HFFc6 (cell line): ENCODE data around the gene MFSD6L. TPM values are rescaled to one million over a fixed set of nuclear protein-coding genes. Genes with fewer than 3 reads are reported as not detected.

Experiments
- DNase-seq: peaks from one replicate; pipeline ENCODE4 v3.0.0-alpha.2; 2018
- H3K27ac Mint-ChIP-seq: 2 replicates; pipeline ENCODE4 v1.8.0; 2020; ENCODE audit warnings: mild to moderate bottlenecking, mixed read lengths
- H3K27me3 Mint-ChIP-seq: 2 replicates; pipeline ENCODE4 v1.8.0; 2021; ENCODE audit warnings: mild to moderate bottlenecking, moderate library complexity, mixed read lengths; ENCODE audit not compliant: insufficient read depth
- H3K36me3 Mint-ChIP-seq: 2 replicates; pipeline ENCODE4 v1.8.0; 2021; ENCODE audit warnings: low read depth, mixed read lengths
- H3K4me1 Mint-ChIP-seq: 2 replicates; pipeline ENCODE4 v1.8.0; 2020; ENCODE audit warnings: low read depth, mixed read lengths
- H3K4me3 Mint-ChIP-seq: 2 replicates; pipeline ENCODE4 v1.8.0; 2020; ENCODE audit warnings: mild to moderate bottlenecking, moderate library complexity, mixed read lengths
- H3K9me3 Mint-ChIP-seq: 2 replicates; pipeline ENCODE4 v1.8.0; 2020; ENCODE audit warnings: mild to moderate bottlenecking, mixed read lengths
- total RNA-seq, 6 experiments: library from RNA; stranded (reverse); fragmentation: NEBNext Ultra II Directional; extraction: Animal tissue kit (Norgen Biotek cat#: 25700); gene quantifications; 2 replicates in 1 of 6; 3 replicates in 5 of 6; pipeline ENCODE4 v1.2.3, GENCODE V29; 2021
- TF ChIP-seq, protein P1 (sequence below): fragments of 200-600 bp; sonication (generic); IDR thresholded peaks from 2 replicates; pipeline ENCODE4 v1.5.0; 2021; ENCODE audit warnings: antibody characterized with exemption, mild to moderate bottlenecking

MFSD6L gene
- total RNA-seq, 6 experiments from 2014 or later: not detected

GRCh38 chr17:8776248-8776647, 22.9 kb downstream of the MFSD6L start:
- TF ChIP-seq, protein P1, sequence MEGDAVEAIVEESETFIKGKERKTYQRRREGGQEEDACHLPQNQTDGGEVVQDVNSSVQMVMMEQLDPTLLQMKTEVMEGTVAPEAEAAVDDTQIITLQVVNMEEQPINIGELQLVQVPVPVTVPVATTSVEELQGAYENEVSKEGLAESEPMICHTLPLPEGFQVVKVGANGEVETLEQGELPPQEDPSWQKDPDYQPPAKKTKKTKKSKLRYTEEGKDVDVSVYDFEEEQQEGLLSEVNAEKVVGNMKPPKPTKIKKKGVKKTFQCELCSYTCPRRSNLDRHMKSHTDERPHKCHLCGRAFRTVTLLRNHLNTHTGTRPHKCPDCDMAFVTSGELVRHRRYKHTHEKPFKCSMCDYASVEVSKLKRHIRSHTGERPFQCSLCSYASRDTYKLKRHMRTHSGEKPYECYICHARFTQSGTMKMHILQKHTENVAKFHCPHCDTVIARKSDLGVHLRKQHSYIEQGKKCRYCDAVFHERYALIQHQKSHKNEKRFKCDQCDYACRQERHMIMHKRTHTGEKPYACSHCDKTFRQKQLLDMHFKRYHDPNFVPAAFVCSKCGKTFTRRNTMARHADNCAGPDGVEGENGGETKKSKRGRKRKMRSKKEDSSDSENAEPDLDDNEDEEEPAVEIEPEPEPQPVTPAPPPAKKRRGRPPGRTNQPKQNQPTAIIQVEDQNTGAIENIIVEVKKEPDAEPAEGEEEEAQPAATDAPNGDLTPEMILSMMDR: no peak

GRCh38 chr17:8766731-8767130, 32.4 kb downstream of the MFSD6L start:
- H3K27me3 Mint-ChIP-seq: peaks cover 10% of the 10 kb centered on the region
- no peaks in the 10 kb centered on the region for H3K9me3 Mint-ChIP-seq
- H3K27ac Mint-ChIP-seq: no peak overlapping the region
- no peaks in the 10 kb centered on the region for H3K36me3 Mint-ChIP-seq
- H3K4me3 Mint-ChIP-seq: no peak overlapping the region
- H3K4me1 Mint-ChIP-seq: no peaks in the 10 kb centered on the region
- TF ChIP-seq, protein P1: no peak
- DNase-seq: no peak

More at GRCh38 chr17:8776248-8776647, 22.9 kb downstream of the MFSD6L start:
- no peak for DNase-seq
- no peak overlapping the region for H3K27ac Mint-ChIP-seq
- no peaks in the 10 kb centered on the region for H3K4me1 Mint-ChIP-seq
- H3K36me3 Mint-ChIP-seq: no peaks in the 10 kb centered on the region
- H3K4me3 Mint-ChIP-seq: no peak overlapping the region
- H3K27me3 Mint-ChIP-seq: peaks cover 4% of the 10 kb centered on the region; the same call in 1 of the 2 replicates
- H3K9me3 Mint-ChIP-seq: no peaks in the 10 kb centered on the region

GRCh38 chr17:8762012-8762411, 37.2 kb downstream of the MFSD6L start:
- TF ChIP-seq, protein P1: no peak
- Mint-ChIP-seq H3K4me3 (no peak overlapping the region), H3K4me1 (no peaks in the 10 kb centered on the region), H3K36me3 (no peaks in the 10 kb centered on the region), H3K27ac (no peak overlapping the region), H3K9me3 (no peaks in the 10 kb centered on the region), H3K27me3 (peaks cover 14% of the 10 kb centered on the region)
- DNase-seq: no peak

DNA sequence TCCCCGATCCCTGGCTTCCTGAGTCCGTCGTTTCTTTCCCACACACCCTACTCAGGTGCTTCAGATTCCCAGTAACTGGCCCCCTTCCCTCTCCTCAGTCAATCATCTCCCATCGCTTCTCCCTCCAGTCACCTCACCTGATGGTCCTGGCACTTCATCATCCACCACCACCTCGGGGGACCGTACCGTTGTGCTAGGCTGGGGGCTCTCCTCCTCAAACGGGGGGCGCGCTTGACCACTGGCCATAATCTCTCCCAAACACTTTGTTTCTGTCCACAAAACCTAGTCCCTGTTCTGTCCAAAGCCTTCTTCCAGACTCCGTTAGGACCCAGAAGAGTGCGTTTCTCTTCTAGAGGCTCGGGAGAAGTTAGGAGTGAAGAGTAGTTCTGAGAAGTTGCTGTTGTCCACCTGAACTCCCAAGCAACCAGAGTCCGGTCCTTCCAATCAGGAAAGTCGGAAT, 41.0 kb downstream of the MFSD6L start, which contains the start of gene SPDYE4:
TSS of gene SPDYE4 (minus strand) at position 410 of the 460 bp plus-strand sequence. CDS start at position 246, 164 bp downstream.
- H3K4me3 Mint-ChIP-seq: no peak within 1 kb of the TSS
- no peak for DNase-seq
- H3K27me3 Mint-ChIP-seq: peaks cover 23% of the 10 kb centered on the region
- no peaks in the 10 kb centered on the region for H3K36me3 Mint-ChIP-seq
- no peak within 1 kb of the TSS for H3K27ac Mint-ChIP-seq
- H3K9me3 Mint-ChIP-seq: no peaks in the 10 kb centered on the region
- TF ChIP-seq, protein P1: no peak
- H3K4me1 Mint-ChIP-seq: no peaks in the 10 kb centered on the region

GRCh38 chr17:8757189-8757588, 42.0 kb downstream of the MFSD6L start:
- Mint-ChIP-seq H3K27me3 (peaks cover 23% of the 10 kb centered on the region), H3K27ac (no peak overlapping the region), H3K4me3 (no peak overlapping the region), H3K36me3 (no peaks in the 10 kb centered on the region), H3K4me1 (no peaks in the 10 kb centered on the region), H3K9me3 (no peaks in the 10 kb centered on the region)
- DNase-seq: no peak
- TF ChIP-seq, protein P1: no peak
